Measurements from ENCODE around the gene TMPRSS6.

GRCh38 chr22:37032134-37032534 is 77.4 kb downstream of the TMPRSS6 start:
- TF ChIP-seq CTCF (IDR thresholded peaks at IDR 0.05) = no peak
- no peak for TF ChIP-seq POLR2A (IDR thresholded peaks at IDR 0.05)

Measured in heart left ventricle (tissue), 13 donors.